Measurements from ENCODE around the gene KIR2DL4. TPM values are rescaled to one million over a fixed set of nuclear protein-coding genes. Genes with fewer than 3 reads are reported as not detected.

The KIR2DL4 gene
- total RNA-seq, 2 experiments from 2014 or later: not detected

Other genes starting within 250 kb of the KIR2DL4 start
- gene LILRA2, start 229.8 kb upstream of the KIR2DL4 start, total RNA-seq: under 1 TPM; 0.78 to 0.91 TPM
- under 1 TPM; 0.27 to 0.36 TPM for gene LILRA1, start 210.0 kb upstream of the KIR2DL4 start, total RNA-seq
- under 1 TPM; 0.22 to 0.38 TPM for gene LILRB1, start 173.1 kb upstream of the KIR2DL4 start, total RNA-seq
- gene LILRB4, start 140.6 kb upstream of the KIR2DL4 start, total RNA-seq: under 1 TPM; 0.22 to 0.60 TPM
- gene KIR3DL3, start 79.2 kb upstream of the KIR2DL4 start, total RNA-seq: not detected
- not detected for gene KIR2DL3, start 65.1 kb upstream of the KIR2DL4 start, total RNA-seq
- not detected for gene KIR2DL1, start 33.8 kb upstream of the KIR2DL4 start, total RNA-seq
- not detected for gene KIR3DL1, start 12.9 kb downstream of the KIR2DL4 start, total RNA-seq
- gene KIR2DS4, start 29.1 kb downstream of the KIR2DL4 start, total RNA-seq: under 1 TPM; 0.14 to 0.27 TPM
- 1 to 10 TPM; 1.4 to 1.6 TPM for gene KIR3DL2, start 46.8 kb downstream of the KIR2DL4 start, total RNA-seq
- 1 to 10 TPM in 1 of 2 experiments, under 1 TPM in 1; 0.96 to 1.4 TPM for gene FCAR, start 70.6 kb downstream of the KIR2DL4 start, total RNA-seq
- gene NCR1, start 102.5 kb downstream of the KIR2DL4 start, total RNA-seq: not detected
- not detected for gene NLRP7, start 143.9 kb downstream of the KIR2DL4 start, total RNA-seq
- 1 to 10 TPM; 6.5 to 8.1 TPM for gene NLRP2, start 162.8 kb downstream of the KIR2DL4 start, total RNA-seq
- gene GP6, start 234.7 kb downstream of the KIR2DL4 start, total RNA-seq: under 1 TPM; 0.38 to 0.47 TPM